GM12872 (cell line): ENCODE results near the gene OARD1.

Experiments used
- CTCF ChIP-seq: IDR thresholded peaks from 3 replicates; pipeline ENCODE4 v1.5.1; 2011; ENCODE audit warnings: low read depth, mild to moderate bottlenecking, low read length, moderate library complexity; ENCODE audit not compliant: insufficient read depth

Gene OARD1

DNA sequence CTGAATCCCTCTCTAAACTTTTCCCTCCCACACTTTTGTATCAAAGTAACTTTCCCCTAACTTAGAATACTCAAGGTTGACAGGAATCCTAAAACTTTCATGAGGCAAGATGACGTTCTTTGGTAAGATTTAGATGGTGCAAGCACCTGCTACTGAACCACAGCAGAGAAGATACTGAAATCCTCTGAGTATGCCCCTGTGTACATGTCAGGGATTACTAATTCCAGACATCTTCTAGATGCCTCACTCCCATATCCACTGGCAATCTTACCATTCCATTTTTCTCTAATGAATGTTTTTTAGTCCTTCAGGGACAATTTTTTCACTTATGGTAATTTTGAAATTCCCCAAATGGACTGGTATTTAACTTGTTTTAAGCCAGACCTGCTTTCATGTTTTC is 10.1 kb downstream of the OARD1 start:
- no peak for TF ChIP-seq CTCF

GRCh38 chr6:41061196-41061726 is 10.9 kb downstream of the OARD1 start:
- TF ChIP-seq CTCF: no peak

DNA sequence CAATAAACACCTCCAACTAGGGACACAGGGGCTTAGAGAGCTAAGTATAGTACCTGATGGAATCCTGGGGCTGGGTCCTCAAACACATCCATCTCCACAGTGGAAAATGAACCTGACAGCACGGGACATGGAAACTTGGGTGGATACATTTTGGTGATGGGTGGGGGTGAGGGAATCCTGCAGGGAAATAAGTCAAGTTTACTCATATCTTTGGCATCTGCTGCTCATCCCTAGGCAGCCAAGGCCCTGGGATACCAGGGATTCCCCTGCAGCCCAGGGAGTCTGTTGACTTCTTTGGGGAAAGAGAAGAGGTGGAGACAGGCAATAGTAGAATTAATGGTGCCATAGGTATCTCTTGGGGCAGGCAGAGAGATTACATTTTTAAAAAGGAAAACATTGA is 12.6 kb downstream of the OARD1 start:
- TF ChIP-seq CTCF: no peak

GRCh38 chr6:41058783-41059181 is 13.4 kb downstream of the OARD1 start:
- TF ChIP-seq CTCF: no peak

DNA sequence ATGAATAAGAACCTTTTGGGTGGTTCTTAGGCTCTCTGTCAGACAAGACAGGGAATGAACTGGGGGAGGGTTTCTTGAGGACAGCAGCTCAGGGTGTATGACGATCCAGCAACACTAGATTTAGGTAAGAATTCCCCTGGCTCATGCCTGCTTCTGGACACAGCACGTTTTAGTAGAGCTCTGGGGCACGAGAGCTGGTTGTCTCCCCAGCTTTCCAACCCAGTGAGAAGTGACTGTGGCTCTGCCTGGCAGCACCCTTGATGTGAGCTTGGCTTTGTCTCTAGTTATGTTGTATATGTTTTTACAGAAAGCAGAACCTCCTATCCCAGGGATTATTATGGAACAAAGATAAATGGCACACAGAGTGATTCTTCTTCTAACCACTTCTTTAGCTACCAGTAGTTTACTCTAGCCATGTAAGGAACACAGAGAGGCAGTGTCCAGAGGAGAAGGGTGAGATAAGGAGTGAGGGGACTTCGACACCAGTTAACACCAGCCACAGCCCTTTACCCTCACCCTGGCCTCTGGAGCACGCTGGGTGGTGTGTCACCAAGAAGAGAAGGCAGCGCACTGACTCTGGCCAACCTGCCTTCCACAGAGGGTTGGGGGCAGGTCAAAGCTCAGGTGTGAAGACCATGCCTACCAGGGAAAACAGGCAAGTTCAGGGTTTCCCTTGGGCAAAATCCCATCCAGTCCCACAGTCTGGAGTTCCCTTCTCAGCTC is 15.2 kb downstream of the OARD1 start:
- no peak for TF ChIP-seq CTCF

DNA sequence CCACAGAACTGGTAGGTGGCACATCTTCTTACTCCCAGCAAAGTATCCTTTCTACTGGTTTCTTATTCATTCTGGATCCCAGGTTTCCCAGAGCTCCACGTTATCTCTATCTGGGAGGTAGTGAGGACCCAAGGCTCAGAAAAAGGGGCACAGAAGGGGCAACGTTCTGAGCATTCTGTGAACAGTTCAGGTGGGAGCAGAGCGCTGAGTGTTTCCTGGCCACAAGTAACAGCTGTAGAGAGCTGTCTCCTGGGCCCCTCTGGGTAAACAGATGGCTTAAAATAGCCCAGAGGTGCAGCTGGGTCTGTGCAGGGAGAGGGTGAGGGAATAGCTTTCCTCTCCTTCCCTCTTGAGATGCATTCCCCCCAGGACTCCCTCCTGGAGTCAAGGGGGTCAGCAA is 17.0 kb downstream of the OARD1 start:
- no peak for TF ChIP-seq CTCF

DNA sequence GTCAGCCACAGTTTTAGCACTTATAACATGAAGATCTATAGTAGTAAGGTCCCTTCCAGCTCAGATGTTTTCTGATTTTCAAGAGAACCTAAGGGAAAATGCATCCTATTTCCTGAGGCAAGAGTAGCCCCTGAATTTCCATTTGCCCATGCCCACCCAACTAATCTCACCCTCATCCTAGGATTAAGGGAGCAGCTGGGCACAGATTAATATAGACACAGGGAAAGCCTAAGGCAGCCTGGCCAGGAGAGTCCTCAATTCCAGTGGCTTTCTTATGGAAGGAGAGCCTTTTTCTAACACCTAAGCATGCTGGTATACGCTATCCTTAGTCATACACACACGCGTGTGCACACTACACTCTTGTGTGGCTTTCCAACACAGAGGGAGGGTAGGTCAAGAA is 17.6 kb downstream of the OARD1 start:
- no peak for TF ChIP-seq CTCF
